Ascending aorta (tissue), 2 donors: ENCODE results near the gene MAML1. TPM values are rescaled to one million over a fixed set of nuclear protein-coding genes. Genes with fewer than 3 reads are reported as not detected.
"Not testable (repeated sequence)": the region's sequence is repeated elsewhere in the genome, so short reads cannot be mapped to it uniquely, and the experiment has no call there.

Experiments used
- DNase-seq, 2 donors: peaks; one replicate each; pipeline ENCODE4 v3.0.0-alpha.2; 2019; ENCODE audit warnings: low spot score in 2 of 2
- H3K27ac ChIP-seq, 2 donors: fragments of 200-600 bp; sonication (generic); one replicate each; pipeline ENCODE4 v1.5.1; 2016 to 2017; ENCODE audit warnings: mild to moderate bottlenecking in 1 of 2
- H3K27me3 ChIP-seq: fragments of 200-600 bp; sonication (generic); one replicate; pipeline ENCODE4 v1.5.1; 2017
- H3K36me3 ChIP-seq, 2 donors: fragments of 200-600 bp; sonication (generic); one replicate each; pipeline ENCODE4 v1.5.1; 2016
- H3K4me1 ChIP-seq, 2 donors: fragments of 200-600 bp; sonication (generic); one replicate each; pipeline ENCODE4 v1.5.1; 2016 to 2017; ENCODE audit warnings: mild to moderate bottlenecking in 1 of 2
- H3K4me3 ChIP-seq, 2 donors: fragments of 200-600 bp; sonication (generic); one replicate each; pipeline ENCODE4 v1.5.1; 2016 to 2017; ENCODE audit warnings: mild to moderate bottlenecking in 1 of 2
- H3K9me3 ChIP-seq, 2 donors: fragments of 200-600 bp; sonication (generic); one replicate each; pipeline ENCODE4 v1.5.1; 2016
- CTCF ChIP-seq, 3 experiments: fragments of 200-600 bp in 2 of 3; fragments of 450-650 bp in 1 of 3; sonication (generic) in 2 of 3; IDR thresholded peaks; one replicate each; pipeline ENCODE4 v1.5.1; 2016 to 2019; ENCODE audit warnings: antibody characterized with exemption in 3 of 3, mild to moderate bottlenecking in 1 of 3, moderate library complexity in 1 of 3
- intact Hi-C: fragments of 100-400 bp; cut with DNase I; formaldehyde crosslinking; loops from one replicate; pipeline ENCODE4 v1.15.1; 2023
- total RNA-seq: library from RNA; depleted of rRNA; stranded (reverse); fragments of >200 nt; gene quantifications from one replicate; pipeline ENCODE4 v1.1.0, GENCODE V29; 2016

MAML1 gene
- total RNA-seq, 1 donor from 2014 or later, result 42.6 TPM

GRCh38 chr5:179738742-179739141 is 6.1 kb downstream of the MAML1 start:
- Histone ChIP-seq H3K27ac (no peak overlapping the region), H3K27me3 (no peaks in the 10 kb centered on the region), H3K4me1 (peaks cover 8 to 26% of the 10 kb centered on the region in 2 donors), H3K36me3 (peaks cover 0 to 5% of the 10 kb centered on the region in 2 donors), H3K4me3 (no peak overlapping the region), H3K9me3 (no peaks in the 10 kb centered on the region)
- no peak for DNase-seq
- intact Hi-C loops, result no loop called here
- no peak for TF ChIP-seq CTCF (IDR thresholded peaks at IDR 0.05)

DNA sequence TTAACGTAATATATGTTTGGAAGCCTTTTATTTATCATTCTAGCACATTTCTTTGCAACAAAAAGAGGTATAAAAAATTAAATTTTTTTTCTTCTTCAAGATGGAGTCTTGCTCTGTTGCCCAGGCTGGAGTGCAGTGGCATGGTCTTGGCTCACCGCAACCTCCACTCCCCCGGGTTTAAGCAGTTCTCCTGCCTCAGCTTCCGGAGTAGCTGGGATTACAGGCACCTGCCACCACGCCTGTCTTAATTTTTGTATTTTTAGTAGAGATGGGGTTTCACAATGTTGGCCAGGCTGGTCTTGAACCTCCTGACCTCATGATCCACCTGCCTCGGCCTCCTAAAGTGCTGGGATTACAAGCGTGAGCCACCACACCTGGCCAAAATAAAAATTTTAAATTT is 11.5 kb downstream of the MAML1 start:
- H3K4me3 ChIP-seq, intact Hi-C loops, H3K9me3 ChIP-seq, H3K27me3 ChIP-seq, H3K4me1 ChIP-seq, H3K27ac ChIP-seq, H3K36me3 ChIP-seq, DNase-seq: not testable (repeated sequence)

- H3K4me3 ChIP-seq, result no peak overlapping the region
- no peak overlapping the region for H3K27ac ChIP-seq
- no peak for TF ChIP-seq CTCF (IDR thresholded peaks at IDR 0.05)
- H3K36me3 ChIP-seq, result no peaks in the 10 kb centered on the region
- intact Hi-C loops, result no loop called here
- no peak for DNase-seq
- H3K4me1 ChIP-seq, result peaks cover 0 to 2% of the 10 kb centered on the region in 2 donors
- H3K27me3 ChIP-seq, result no peaks in the 10 kb centered on the region
- no peaks in the 10 kb centered on the region for H3K9me3 ChIP-seq
Observed at GRCh38 chr5:179746872-179747271, 14.2 kb downstream of the MAML1 start.

DNA sequence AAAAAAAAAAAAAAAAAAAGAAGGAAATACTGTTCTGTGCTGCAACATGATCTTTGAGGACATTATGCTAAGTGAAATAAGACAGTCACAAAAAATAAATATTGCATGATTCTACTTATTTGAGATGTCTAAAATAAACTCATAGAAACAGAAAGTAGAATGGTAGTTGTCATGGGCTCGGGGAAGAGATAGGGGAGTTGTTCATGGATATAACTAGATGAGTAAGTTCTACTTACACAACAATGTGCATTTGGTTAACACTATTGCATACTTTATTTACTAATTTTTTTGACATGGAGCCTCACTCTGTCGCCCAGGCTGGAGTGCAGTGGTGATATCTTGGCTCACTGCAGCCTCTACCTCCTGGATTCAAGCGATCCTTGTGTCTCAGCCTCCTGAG is 15.2 kb downstream of the MAML1 start:
- peaks cover 0 to 2% of the 10 kb centered on the region in 2 donors for H3K4me1 ChIP-seq
- no peaks in the 10 kb centered on the region for H3K27me3 ChIP-seq
- H3K36me3 ChIP-seq, result no peaks in the 10 kb centered on the region
- no peaks in the 10 kb centered on the region for H3K9me3 ChIP-seq
- no peak overlapping the region for H3K4me3 ChIP-seq
- no peak overlapping the region for H3K27ac ChIP-seq
- no peak for DNase-seq
- intact Hi-C loops, result no loop called here
- TF ChIP-seq CTCF (IDR thresholded peaks at IDR 0.05), result no peak

GRCh38 chr5:179749857-179750508 is 17.4 kb downstream of the MAML1 start:
- TF ChIP-seq CTCF (IDR thresholded peaks at IDR 0.05), result no peak
- Histone ChIP-seq H3K4me1 (peaks cover 0 to 1% of the 10 kb centered on the region in 2 donors), H3K27ac (no peak overlapping the region), H3K4me3 (no peak overlapping the region), H3K9me3 (no peaks in the 10 kb centered on the region), H3K36me3 (no peaks in the 10 kb centered on the region), H3K27me3 (no peaks in the 10 kb centered on the region)
- intact Hi-C loops, result no loop called here
- DNase-seq, result no peak

DNA sequence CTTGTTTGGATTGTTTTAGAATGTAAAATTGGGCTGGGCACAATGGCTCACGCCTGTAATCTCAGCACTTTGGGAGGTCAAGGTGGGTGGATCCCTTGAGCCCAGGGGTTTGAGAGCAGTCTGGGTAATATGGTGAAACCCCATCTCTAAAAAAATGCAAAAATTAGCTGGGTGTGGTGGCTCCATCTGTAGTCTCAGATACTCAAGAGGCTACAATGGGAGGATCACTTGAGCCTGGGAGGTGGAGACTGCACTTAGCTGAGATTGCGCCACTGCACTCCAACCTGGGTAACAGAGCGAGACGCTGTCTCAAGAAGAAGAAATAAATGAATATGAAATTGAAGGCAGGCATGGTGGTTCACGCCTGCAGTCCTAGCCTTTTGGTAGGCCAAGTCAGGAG is 21.3 kb downstream of the MAML1 start:
- no peak for DNase-seq
- Histone ChIP-seq H3K36me3 (no peaks in the 10 kb centered on the region), H3K9me3 (no peaks in the 10 kb centered on the region), H3K4me3 (no peak overlapping the region), H3K27me3 (no peaks in the 10 kb centered on the region), H3K27ac (no peak overlapping the region), H3K4me1 (peaks cover 0 to 6% of the 10 kb centered on the region in 2 donors)
- intact Hi-C loops, result no loop called here
- no peak for TF ChIP-seq CTCF (IDR thresholded peaks at IDR 0.05)
